ENCODE results near the gene CHRM2. TPM values are rescaled to one million over a fixed set of nuclear protein-coding genes. Genes with fewer than 3 reads are reported as not detected.

CHRM2 gene
- polyA plus RNA-seq, 1 donor from 2014 or later: 0.05 TPM

DNA sequence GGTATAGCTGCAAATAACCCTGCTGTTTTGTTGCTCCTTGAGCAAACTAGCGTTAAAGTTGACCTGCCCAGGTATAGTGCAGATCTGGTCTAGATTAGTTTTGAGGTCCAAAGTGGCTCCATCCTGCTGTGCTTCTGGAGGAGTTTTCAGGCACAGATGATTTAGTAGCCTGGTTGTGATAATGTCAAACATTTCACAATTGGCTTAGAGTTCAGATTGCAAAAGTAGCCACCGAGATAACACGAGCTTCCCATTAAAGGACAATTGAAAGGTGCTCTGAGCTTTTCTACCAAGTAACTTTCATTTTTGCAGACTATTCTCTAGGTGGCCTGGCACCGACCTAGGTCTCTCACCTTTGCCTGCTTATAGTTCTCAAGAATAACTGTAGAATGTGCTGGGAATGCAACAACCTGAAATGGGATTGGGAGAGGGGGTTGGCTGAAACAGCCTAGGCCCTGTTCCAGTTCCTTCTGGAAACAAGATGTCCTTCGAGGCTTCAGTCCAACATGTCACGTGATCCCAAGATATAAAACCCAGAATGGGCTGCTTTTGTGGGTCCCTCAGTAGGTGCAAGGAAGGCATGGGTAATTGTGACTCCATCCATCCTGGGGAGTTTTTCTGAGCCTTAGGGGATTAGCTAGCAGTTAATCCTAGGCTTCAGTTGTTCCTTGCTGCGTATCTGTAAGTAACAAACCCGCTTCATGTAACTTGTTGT, 201.0 kb downstream of the CHRM2 start:
- no peaks in the 10 kb centered on the region for H3K79me2 ChIP-seq (replicated peaks; ENCODE audit: insufficient read depth, low read length)
- H3K4me3 ChIP-seq (ENCODE audit: low read length): no peak overlapping the region
- no peak overlapping the region for H2AFZ ChIP-seq (ENCODE audit: low read depth, low read length)
- H3K27ac ChIP-seq (ENCODE audit: low read length): no peak overlapping the region
- no peak overlapping the region for H3K4me2 ChIP-seq (ENCODE audit: low read length)
- no peaks in the 10 kb centered on the region for H4K20me1 ChIP-seq (ENCODE audit: insufficient read depth)
- H3K27me3 ChIP-seq (ENCODE audit: insufficient read depth, low read depth, low read length): no peaks in the 10 kb centered on the region
- TF ChIP-seq REST (IDR thresholded peaks at IDR 0.05; ENCODE audit: borderline replicate concordance): no peak
- TF ChIP-seq SMC3 (conservative IDR thresholded peaks at IDR 0.05; ENCODE audit: poor library complexity): no peak
- TF ChIP-seq RAD21 (conservative IDR thresholded peaks at IDR 0.05): no peak
- no peak for TF ChIP-seq EZH2 (IDR thresholded peaks at IDR 0.05; ENCODE audit: borderline replicate concordance, insufficient read depth, low read length, poor library complexity, severe bottlenecking)
- TF ChIP-seq EP300 (conservative IDR thresholded peaks at IDR 0.05; ENCODE audit: poor library complexity, severe bottlenecking): no peak
- no peaks in the 10 kb centered on the region for H3K9me3 ChIP-seq (ENCODE audit: low read length)
- H3K9me2 ChIP-seq (ENCODE audit: insufficient read depth, low read length): no peaks in the 10 kb centered on the region
- H3K36me3 ChIP-seq (ENCODE audit: insufficient read depth, low read length): no peaks in the 10 kb centered on the region
- no peaks in the 10 kb centered on the region for H3F3A ChIP-seq (ENCODE audit: insufficient read depth, low read length, poor library complexity, severe bottlenecking)
- H3K9ac ChIP-seq (ENCODE audit: low read length): no peak overlapping the region

Small RNA genes lying within 50 kb of the gene (small RNA-seq; reads per million reads assigned to genes)
- 0 reads per million in 3 experiments for gene KRT8P51
- gene MIR490: 0 reads per million in 3 experiments

Data from neural cell (in vitro differentiated cells).